Cardiac fibroblast (primary cell): ENCODE results near the gene CLCNKA.

Experiments
- DNase-seq, 2 donors: peaks; one replicate each; pipeline versions ENCODE4 v3.0.0 to v3.0.0-alpha.2; 2010; ENCODE audit warnings: low read depth in 2 of 2
- H3K4me3 ChIP-seq, 2 donors: replicated peaks in 1 of 2; 1 replicate in 1 of 2; 2 replicates in 1 of 2; pipeline ENCODE4 v1.5.1; 2011; ENCODE audit warnings: low read depth in 2 of 2, low read length in 2 of 2, mild to moderate bottlenecking in 2 of 2, moderate library complexity in 1 of 2
- CTCF ChIP-seq: IDR thresholded peaks from one replicate; pipeline ENCODE4 v1.5.1; 2011; ENCODE audit warnings: low read depth, mild to moderate bottlenecking, low read length, inconsistent platforms

CLCNKA gene

GRCh38 chr1:16074217-16074616 lies 52.4 kb downstream of the CLCNKA start:
- TF ChIP-seq CTCF = no peak
- no peak overlapping the region for H3K4me3 ChIP-seq
- no peak for DNase-seq

- H3K4me3 ChIP-seq = no peak overlapping the region
- peak; percentile 89 to 90 for DNase-seq
- TF ChIP-seq CTCF = no peak
Observed at GRCh38 chr1:16075337-16076030, 53.6 kb downstream of the CLCNKA start.

- TF ChIP-seq CTCF = no peak
- no peak overlapping the region for H3K4me3 ChIP-seq
- peak; percentile 89 to 96 for DNase-seq
Observed at GRCh38 chr1:16076031-16076864, 54.4 kb downstream of the CLCNKA start.

- TF ChIP-seq CTCF = no peak
- DNase-seq = peak in 1 of 2 donors; percentile 34
Observed at GRCh38 chr1:16076865-16077238, 55.0 kb downstream of the CLCNKA start.

GRCh38 chr1:16077406-16078245 lies 55.8 kb downstream of the CLCNKA start:
- DNase-seq = peak in 1 of 2 donors; percentile 24
- TF ChIP-seq CTCF = no peak
- H3K4me3 ChIP-seq = no peak overlapping the region

More at GRCh38 chr1:16076865-16077238, 55.0 kb downstream of the CLCNKA start:
- H3K4me3 ChIP-seq = no peak overlapping the region

- TF ChIP-seq CTCF = peak; percentile 93
- DNase-seq = peak; percentile 79 to 81
- H3K4me3 ChIP-seq = no peak overlapping the region
Observed at GRCh38 chr1:16078925-16079656, 57.3 kb downstream of the CLCNKA start.
